Heart left ventricle (tissue), 16 donors: ENCODE data around the gene TYW5. TPM values are rescaled to one million over a fixed set of nuclear protein-coding genes. Genes with fewer than 3 reads are reported as not detected.

Source experiments
- ATAC-seq, 4 donors: fragments of 200-7000 bp; cut with Tn5 transposase; one replicate each; pipeline ENCODE4 v1.9.1; 2020 to 2022; ENCODE audit warnings: moderate library complexity in 4 of 4, mild to moderate bottlenecking in 3 of 4, moderate number of reproducible peaks in 1 of 4
- DNase-seq, 5 donors: peaks; one replicate each; pipeline ENCODE4 v3.0.0-alpha.2; 2020
- H3K27ac ChIP-seq, 12 donors: fragments of 200-600 bp; sonication (generic) in 4 of 12; one replicate each; pipeline versions ENCODE4 v1.5.0 to v1.8.0; 2016 to 2022; ENCODE audit warnings: mild to moderate bottlenecking in 2 of 12
- H3K27me3 ChIP-seq, 9 donors: fragments of 200-600 bp; sonication (generic) in 2 of 9; one replicate each; pipeline versions ENCODE4 v1.5.1 to v1.8.0; 2016 to 2022; ENCODE audit warnings: mild to moderate bottlenecking in 3 of 9
- H3K36me3 ChIP-seq, 9 donors: fragments of 200-600 bp; sonication (generic) in 2 of 9; one replicate each; pipeline versions ENCODE4 v1.5.0 to v1.8.0; 2018 to 2022; ENCODE audit warnings: mild to moderate bottlenecking in 2 of 9
- H3K4me1 ChIP-seq, 12 donors: fragments of 200-600 bp; sonication (generic) in 4 of 12; one replicate each; pipeline versions ENCODE4 v1.5.0 to v1.8.0; 2016 to 2022; ENCODE audit warnings: mild to moderate bottlenecking in 3 of 12
- H3K4me3 ChIP-seq, 12 donors: fragments of 200-600 bp; sonication (generic) in 4 of 12; one replicate each; pipeline versions ENCODE4 v1.5.0 to v1.8.0; 2017 to 2022; ENCODE audit warnings: mild to moderate bottlenecking in 9 of 12, moderate library complexity in 4 of 12
- H3K9me3 ChIP-seq, 12 donors: fragments of 200-600 bp; sonication (generic) in 4 of 12; one replicate each; pipeline versions ENCODE4 v1.5.0 to v1.8.0; 2016 to 2022; ENCODE audit warnings: mild to moderate bottlenecking in 1 of 12
- POLR2A ChIP-seq, 2 donors: fragments of 450-650 bp; IDR thresholded peaks; one replicate each; pipeline ENCODE4 v1.6.1; 2017; ENCODE audit warnings: antibody characterized with exemption in 2 of 2, mild to moderate bottlenecking in 2 of 2, moderate library complexity in 2 of 2
- WGBS, 4 donors: extraction: QIAGEN DNeasy Blood & Tissue Kit in 2 of 4; methylation state at CpG; one replicate each; pipeline versions ENCODE4 v1.1.5 to v1.1.7; 2013 to 2018; 5-methylcytosine and 5-hydroxymethylcytosine counted together
- intact Hi-C, 10 donors: fragments of 100-400 bp; cut with DNase I; formaldehyde crosslinking; loops; one replicate each; pipeline versions ENCODE4 v1.11.1 to v1.14.2; 2022
- long read RNA-seq, 3 donors: library from polyadenylated mRNA; unstranded; transcript quantifications; one replicate each; pipeline ENCODE4 v2.0.0, GENCODE V29; 2020 to 2021
- polyA plus RNA-seq, 2 donors: library from polyadenylated mRNA; stranded (reverse); fragments of 200-250 nt; gene quantifications; one replicate each; pipeline ENCODE4 v1.2.3, GENCODE V29; 2013
- total RNA-seq, 9 donors: library from RNA; depleted of rRNA in 2 of 9; stranded (reverse); fragments of >200 nt in 2 of 9; fragmentation: NEBNext Ultra II Directional in 3 of 9; extraction: Animal tissue kit (Norgen Biotek cat#: 25700) in 3 of 9; gene quantifications; one replicate each; pipeline versions ENCODE4 v1.1.0 to v1.2.4, GENCODE V29; 2016 to 2023
- TF ChIP-seq, protein P1 (sequence below), 12 donors: fragments of 200-600 bp; sonication (generic) in 4 of 12; IDR thresholded peaks; one replicate each; pipeline versions ENCODE4 v1.5.0 to v1.8.0; 2018 to 2022; ENCODE audit warnings: antibody characterized with exemption in 12 of 12, mild to moderate bottlenecking in 5 of 12
- donor health status: ischemic (EF 13 %, LVEDD 7.1; RV severe dilation, severe dysfunction).
- donor health status: healthy with polysubstance abuse.
- donor health status: DM: no; HTN: yes; CAD: no.
- donor health status: DM: no; HTN: no; CAD: no.
- donor health status: ischemic (EF 25% LVEDD 6.9; RV normal size, moderate dysfunction).
- donor health status: ischemic (EF 25% LVEDD 5.7; RV mildly dilated, moderate dysfunction).
- donor health status: healthy.
- donor health status: DM: yes; HTN: yes; CAD: no.
- donor health status: ischemic (EF 35%, LVEDD 5.7; RV mildly dilated, moderate dysfunction).
- donor health status: nonischemic (EF 11% LVEDD 7.7; RV severe dilation, severe dysfunction).
- donor health status: DM: yes; HTN: yes; CAD: no.
- donor health status: PGD.
- donor health status: ischemic (EF 29% LVEDD 5.4; RV normal size, mild dysfunction).
- donor health status: nonischemic (EF 23%, LVEDD 6.1; RV moderate dilation, normal function).

TYW5 gene
- total RNA-seq (1 to 10 TPM; 1.4 to 4.1 (median 3.0) TPM), polyA plus RNA-seq (1 to 10 TPM; 1.5 to 4.4 TPM)
- long read RNA-seq, donor 1, full-length matches to known transcripts = 1 of 3 reads
- long read RNA-seq, donor 1, partial matches to known transcripts = 1 of 3 reads
- long read RNA-seq, donor 1, other reads (novel, unspliced or antisense) = 1 of 3 reads
- long read RNA-seq, donor 2, full-length matches to known transcripts = 4 of 7 reads
- long read RNA-seq, donor 2, partial matches to known transcripts = 1 of 7 reads
- long read RNA-seq, donor 2, other reads (novel, unspliced or antisense) = 2 of 7 reads
- long read RNA-seq, donor 3, full-length matches to known transcripts = 4 of 6 reads
- long read RNA-seq, donor 3, partial matches to known transcripts = 0 of 6 reads
- long read RNA-seq, donor 3, other reads (novel, unspliced or antisense) = 2 of 6 reads

GRCh38 chr2:199955339-199956061 is at the start of gene TYW5, which contains the start of gene MAIP1:
Gene TYW5, minus strand, starts transcription at chr2:199955491. Its CDS starts 21 bp downstream, at chr2:199955470.
Gene MAIP1, plus strand, starts transcription at chr2:199955582. Its CDS starts 217 bp downstream, at chr2:199955799.
- ATAC-seq = peak; percentile 93 to 97 (median 96)
- no peaks in the 10 kb centered on the region for H3K27me3 ChIP-seq
- H3K27ac ChIP-seq = peak within 1 kb of the TSS; percentile 90 to 98 (median 92)
- H3K9me3 ChIP-seq = no peaks in the 10 kb centered on the region
- DNase-seq = peak; percentile 83 to 90 (median 86)
- 0% methylated on average over 25 to 64 of the region's 64 CpGs for WGBS, 4 donors
- peaks cover 0 to 30% (median 18%) of the 10 kb centered on the region in 9 donors for H3K36me3 ChIP-seq
- H3K4me1 ChIP-seq = peaks cover 4 to 49% (median 25%) of the 10 kb centered on the region in 12 donors
- peak within 1 kb of the TSS; percentile 63 to 99 (median 88) for H3K4me3 ChIP-seq
- TF ChIP-seq, protein P1, sequence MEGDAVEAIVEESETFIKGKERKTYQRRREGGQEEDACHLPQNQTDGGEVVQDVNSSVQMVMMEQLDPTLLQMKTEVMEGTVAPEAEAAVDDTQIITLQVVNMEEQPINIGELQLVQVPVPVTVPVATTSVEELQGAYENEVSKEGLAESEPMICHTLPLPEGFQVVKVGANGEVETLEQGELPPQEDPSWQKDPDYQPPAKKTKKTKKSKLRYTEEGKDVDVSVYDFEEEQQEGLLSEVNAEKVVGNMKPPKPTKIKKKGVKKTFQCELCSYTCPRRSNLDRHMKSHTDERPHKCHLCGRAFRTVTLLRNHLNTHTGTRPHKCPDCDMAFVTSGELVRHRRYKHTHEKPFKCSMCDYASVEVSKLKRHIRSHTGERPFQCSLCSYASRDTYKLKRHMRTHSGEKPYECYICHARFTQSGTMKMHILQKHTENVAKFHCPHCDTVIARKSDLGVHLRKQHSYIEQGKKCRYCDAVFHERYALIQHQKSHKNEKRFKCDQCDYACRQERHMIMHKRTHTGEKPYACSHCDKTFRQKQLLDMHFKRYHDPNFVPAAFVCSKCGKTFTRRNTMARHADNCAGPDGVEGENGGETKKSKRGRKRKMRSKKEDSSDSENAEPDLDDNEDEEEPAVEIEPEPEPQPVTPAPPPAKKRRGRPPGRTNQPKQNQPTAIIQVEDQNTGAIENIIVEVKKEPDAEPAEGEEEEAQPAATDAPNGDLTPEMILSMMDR (IDR thresholded peaks at IDR 0.05) = peak in 7 of 12 donors; percentile 18 to 54 (median 30)
- peak in 1 of 2 donors; percentile 49 for TF ChIP-seq POLR2A (IDR thresholded peaks at IDR 0.05)
- intact Hi-C loops = loop anchor here in 2 of 10 donors (2.0 to 10.0 kb wide), 2 partner anchors 45 to 899 kb away; partner anchors contain the start of gene C2orf69 (in 1 of the 2)

GRCh38 chr2:200003444-200003843 is 48.2 kb upstream of the TYW5 start:
- ATAC-seq = no peak
- intact Hi-C loops = no loop called here
- WGBS, 4 donors = 57 to 80% (median 77%) methylated on average over 1 of the region's 1 CpG

GRCh38 chr2:200000444-200001163 is 45.3 kb upstream of the TYW5 start:
- Histone ChIP-seq H3K4me3 (no peak overlapping the region), H3K36me3 (no peaks in the 10 kb centered on the region), H3K27ac (peak overlapping the region in 4 of 12 donors; percentile 16 to 44 (median 28)), H3K4me1 (peaks cover 0 to 11% (median 0%) of the 10 kb centered on the region in 12 donors), H3K27me3 (no peaks in the 10 kb centered on the region), H3K9me3 (peaks cover 0 to 8% (median 0%) of the 10 kb centered on the region in 12 donors)
- peak; percentile 84 to 92 (median 86) for ATAC-seq
- 37 to 42% (median 40%) methylated on average over 2 of the region's 2 CpGs for WGBS, 4 donors
- no peak for DNase-seq
- intact Hi-C loops = no loop called here
- TF ChIP-seq, protein P1 (IDR thresholded peaks at IDR 0.05) = no peak
- no peak for TF ChIP-seq POLR2A (IDR thresholded peaks at IDR 0.05)

More at GRCh38 chr2:200003444-200003843, 48.2 kb upstream of the TYW5 start:
- H3K4me1 ChIP-seq = peaks cover 0 to 4% (median 0%) of the 10 kb centered on the region in 12 donors
- no peak overlapping the region for H3K4me3 ChIP-seq
- H3K36me3 ChIP-seq = no peaks in the 10 kb centered on the region
- TF ChIP-seq, protein P1 (IDR thresholded peaks at IDR 0.05) = no peak
- H3K9me3 ChIP-seq = peaks cover 0 to 19% (median 0%) of the 10 kb centered on the region in 12 donors
- no peaks in the 10 kb centered on the region for H3K27me3 ChIP-seq
- no peak overlapping the region for H3K27ac ChIP-seq
- DNase-seq = no peak
